ENCODE results near the gene SMYD3.

GRCh38 chr1:246506367-246506673 is 759 bp downstream of the SMYD3 start:
- TF ChIP-seq ZNF302 (tag by site-specific recombination; IDR thresholded peaks at IDR 0.05; ENCODE audit: low read depth) (no peak), CTCF (tag by site-specific recombination; IDR thresholded peaks at IDR 0.05) (no peak)
